GM19468 (cell line): Measurements from ENCODE around the gene ESPN.
A peak's percentile ranks its signal among the peaks of the same experiment; 100 is the strongest.

Source experiments
- ATAC-seq: cut with Tn5 transposase; IDR thresholded peaks from one replicate; pipeline ENCODE4 v1.9.1; 2021; ENCODE audit warnings: mild to moderate bottlenecking, moderate library complexity, moderate number of reproducible peaks; ENCODE audit not compliant: unreplicated experiment; ENCODE audit errors: extremely low read depth

The ESPN gene

DNA sequence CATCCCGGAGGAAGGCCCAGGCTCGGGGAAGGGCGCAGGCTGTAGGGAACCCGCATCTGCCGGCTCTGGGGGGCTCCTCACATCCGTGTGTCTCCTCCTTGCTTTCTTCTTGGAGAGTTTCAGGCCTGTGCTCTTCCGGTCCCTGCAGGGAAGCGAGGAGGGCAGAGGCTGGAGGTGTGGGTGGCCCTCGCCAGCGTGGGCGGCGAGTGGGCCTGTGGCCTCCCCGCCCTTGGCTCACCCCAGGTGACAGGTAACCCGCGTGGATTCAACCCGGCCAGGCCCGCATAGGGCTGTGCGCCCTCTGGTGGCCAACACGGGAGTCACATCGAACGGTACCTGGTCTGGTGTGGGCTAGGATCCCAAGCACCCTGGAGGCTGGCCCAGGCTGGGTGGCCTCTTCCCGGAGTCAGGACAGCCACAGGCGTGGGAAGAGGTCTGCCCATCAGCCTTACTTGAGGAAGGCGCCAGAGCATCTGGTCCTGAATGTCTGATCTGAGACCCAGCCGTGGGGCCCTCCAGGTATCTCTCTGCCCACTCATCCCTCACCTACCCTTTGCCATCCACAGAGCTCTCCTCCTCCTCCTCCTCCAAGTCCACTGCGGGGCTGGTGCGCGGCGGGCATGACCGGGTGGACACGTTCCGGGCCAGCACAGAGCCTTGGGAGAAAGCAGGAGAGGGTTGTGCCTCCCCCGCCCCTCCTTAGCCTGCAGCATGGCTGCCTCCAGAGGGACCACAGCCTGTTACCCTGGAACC, 51.0 kb downstream of the ESPN start:
- no peak for ATAC-seq

- no peak for ATAC-seq
These were observed 51.9 kb downstream of the ESPN start for GRCh38 chr1:6476483-6476882.

DNA sequence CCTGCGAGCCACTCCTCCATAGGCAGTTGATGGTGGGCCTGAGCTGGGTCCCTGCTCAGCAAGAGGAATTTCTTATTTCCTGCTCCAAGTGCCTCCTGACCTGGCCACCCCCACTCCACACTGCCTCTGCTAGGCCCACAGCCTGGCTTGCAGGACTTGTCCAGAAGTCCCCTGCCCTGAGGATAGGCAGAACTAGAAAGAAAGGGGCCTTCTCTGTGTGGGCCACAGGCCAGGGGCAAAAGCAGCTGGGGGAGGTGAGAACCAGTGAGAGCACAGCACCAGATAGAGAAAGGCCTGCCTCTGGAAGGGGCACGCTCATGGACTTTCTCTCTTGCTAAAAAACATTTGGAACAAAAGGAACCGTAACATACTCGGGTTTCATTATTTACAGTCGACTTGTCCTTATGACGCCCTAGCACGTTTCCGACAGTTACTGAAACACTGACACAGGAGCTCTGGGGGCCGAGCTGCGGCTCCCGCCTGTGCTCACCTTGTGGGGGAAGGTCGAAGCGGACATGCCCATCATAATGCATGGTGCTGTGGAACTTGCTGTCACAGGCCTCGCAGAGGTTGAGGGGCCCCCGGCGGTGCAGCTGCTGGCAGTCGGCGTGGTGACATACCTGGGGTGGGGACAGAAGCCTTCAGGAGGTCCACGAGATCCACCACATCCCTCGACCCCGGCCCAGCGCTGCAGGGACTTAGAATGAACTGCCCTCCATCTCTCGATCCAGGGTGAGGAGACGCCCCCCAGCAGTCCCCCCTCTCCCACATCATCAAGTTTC, 52.7 kb downstream of the ESPN start:
- no peak for ATAC-seq

GRCh38 chr1:6481820-6482219, 57.2 kb downstream of the ESPN start:
- no peak for ATAC-seq

GRCh38 chr1:6483017-6483760, 58.6 kb downstream of the ESPN start:
- no peak for ATAC-seq

DNA sequence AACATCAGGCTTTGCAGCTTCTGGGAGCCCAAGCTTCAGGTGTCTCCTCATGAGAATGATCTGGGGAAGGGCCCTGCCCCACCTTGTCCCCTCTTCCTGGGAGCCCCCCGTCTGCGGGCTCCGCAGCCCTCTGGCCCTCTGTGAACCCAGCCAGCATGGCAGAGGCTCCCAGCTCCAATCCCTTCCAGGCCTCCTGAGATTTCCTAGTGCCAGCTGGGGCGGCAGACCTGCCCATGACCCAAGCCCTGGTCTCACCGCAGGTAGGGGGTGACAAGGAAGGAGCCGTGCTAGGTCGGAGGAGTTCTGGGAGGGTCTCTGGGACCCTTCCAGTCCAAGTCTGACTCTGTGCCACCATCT, 59.2 kb downstream of the ESPN start:
- ATAC-seq = no peak

GRCh38 chr1:6484826-6485167, 60.2 kb downstream of the ESPN start:
- ATAC-seq = no peak

DNA sequence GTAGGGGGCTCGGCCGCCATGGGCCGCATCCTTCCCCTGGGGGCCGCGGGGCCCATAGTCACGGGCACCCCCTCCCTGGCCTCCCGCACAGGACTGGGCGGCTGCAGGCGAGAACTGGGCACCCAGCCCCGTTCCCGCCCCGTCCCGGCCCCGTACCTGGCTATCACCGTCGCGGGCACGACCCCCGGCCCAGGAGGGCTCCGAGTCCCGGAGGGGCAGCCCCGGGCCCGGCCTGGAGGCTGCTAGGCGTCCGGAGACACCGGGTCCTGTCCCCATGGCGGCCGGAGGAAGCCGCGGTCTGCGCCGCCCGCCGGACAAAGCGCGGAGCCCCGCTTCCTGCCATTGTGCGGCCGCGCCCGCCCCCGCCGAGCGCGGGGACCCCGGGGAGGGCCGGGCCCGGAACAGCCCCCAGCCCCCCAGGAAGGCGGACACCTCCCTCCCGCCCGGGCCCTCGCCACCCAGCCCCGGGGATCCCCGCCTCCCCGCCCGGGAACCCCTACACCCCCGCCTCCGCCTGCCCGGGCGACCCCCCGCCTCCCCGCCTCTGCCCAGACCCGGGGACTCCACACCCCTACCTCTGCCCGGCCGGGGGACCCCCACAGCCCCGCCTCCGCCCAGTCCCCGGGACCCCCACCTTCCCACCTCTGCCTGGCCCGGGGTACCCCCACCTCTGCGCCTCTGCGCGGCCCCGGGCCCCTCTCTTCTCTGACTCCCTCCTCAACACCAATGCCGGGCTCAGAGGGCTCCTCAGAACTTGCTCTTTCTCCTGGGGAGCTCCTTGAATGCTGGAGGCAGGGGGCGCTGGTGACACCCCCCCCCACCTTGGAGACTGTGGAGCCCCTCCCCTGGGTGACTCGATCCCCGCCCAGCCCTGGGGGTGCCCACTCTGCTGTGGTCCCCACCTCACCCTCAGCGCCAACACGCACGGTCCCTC, 60.9 kb downstream of the ESPN start:
- ATAC-seq = no peak

GRCh38 chr1:6486433-6487011, 61.9 kb downstream of the ESPN start:
- no peak for ATAC-seq

- ATAC-seq = no peak
These were observed 63.4 kb downstream of the ESPN start for GRCh38 chr1:6487804-6488484.

DNA sequence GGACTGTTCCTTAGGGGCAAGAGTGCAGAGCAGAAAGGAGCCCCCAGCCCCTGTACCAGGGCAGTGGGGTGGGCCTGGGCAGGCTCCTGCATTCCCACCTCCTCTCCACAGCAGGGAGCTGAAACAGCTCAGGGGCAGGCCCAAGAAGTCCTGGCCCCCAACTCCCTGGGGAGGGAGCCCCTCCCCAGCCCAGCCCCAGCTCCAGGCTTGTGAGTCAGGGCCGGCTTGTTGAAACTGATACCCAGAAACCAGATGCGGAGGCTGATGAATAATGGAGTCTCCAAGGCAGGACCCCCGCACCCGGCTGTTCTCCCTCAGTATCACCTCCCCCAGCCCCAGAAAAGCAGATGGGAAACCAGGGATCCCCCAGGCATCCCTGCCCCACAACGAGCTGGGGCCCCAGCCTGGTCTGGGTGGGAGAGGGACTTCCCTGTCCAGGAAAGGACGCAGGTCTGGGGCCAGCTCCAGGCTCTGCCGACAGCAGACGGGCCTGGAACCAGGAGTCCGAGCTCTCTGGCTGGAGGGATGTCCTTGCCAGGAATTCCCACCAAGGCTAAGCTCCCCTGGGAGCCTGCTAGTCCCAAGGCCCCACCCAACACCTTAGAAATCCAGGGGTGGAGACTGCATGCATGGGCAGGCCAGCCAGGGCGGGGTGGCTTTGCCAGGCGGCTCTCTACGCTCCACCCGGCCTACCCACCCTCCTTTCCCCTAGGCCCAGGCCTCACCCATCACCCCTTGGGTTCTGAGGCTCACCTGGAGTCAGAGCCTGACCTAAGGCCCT, 64.2 kb downstream of the ESPN start:
- ATAC-seq = no peak

DNA sequence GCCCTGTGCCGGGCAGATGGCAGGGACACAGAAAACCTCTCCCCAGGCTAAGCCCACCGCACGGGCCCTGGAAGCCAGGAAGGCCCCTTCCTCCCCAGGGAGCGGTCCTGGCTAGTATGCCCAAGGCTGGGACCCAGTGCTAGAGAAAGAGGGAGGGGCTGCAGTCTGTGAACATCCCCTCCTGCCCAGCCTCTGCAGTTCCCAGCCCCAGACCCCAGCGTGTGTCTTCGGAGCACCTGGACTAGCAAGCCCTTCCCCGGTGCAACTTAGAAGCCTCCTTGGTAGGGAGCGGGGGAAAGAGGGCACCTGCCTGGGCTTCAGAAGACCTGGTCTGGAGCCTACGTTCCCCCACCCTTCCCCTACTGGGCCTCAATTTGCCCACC, 64.8 kb downstream of the ESPN start:
- ATAC-seq = no peak

GRCh38 chr1:6489799-6490180, 65.2 kb downstream of the ESPN start:
- peak; percentile 40 for ATAC-seq

DNA sequence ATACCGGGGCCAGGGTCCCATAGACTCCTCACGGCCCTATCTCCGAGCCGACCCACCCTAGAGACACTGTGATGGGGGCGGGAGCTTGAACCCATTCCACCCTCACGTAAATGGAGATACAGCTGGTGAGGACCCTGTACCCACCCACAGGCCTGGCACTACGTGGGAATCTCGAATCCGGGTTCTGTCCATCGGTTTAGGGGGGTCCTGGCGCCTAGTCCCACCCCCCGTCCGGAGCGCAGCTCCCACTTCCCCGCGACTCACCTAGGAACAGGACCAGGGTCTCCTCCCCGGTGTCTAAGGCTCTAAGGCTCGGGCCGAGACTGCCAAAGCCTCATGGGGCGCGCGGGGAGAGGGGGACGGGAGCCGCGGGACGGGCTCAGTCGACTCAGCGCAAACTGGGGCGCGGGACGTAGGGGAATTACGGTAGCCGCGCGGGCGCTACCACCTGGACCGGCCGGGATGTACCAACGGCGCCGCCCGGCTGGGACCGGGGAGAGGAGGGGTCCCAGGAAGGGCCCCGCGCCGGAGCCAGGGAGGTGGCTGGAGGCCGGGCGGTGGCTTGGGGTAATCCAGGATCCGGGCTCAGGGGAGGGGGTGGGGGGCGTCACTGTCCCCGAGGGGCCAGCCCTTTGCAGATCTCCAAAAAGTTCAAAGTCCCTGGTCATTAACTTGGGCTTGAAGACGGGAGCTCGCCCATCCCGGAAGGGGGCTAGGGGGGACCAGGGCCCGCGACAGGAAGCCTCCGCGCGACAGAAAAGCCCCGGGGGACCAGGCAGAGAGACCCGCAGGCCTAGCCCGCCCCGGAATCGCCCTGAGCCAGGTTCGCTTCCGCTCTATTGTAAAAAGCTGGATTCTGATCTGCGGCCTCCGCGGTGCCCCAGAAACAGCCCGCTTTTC, 65.9 kb downstream of the ESPN start:
- ATAC-seq = no peak

DNA sequence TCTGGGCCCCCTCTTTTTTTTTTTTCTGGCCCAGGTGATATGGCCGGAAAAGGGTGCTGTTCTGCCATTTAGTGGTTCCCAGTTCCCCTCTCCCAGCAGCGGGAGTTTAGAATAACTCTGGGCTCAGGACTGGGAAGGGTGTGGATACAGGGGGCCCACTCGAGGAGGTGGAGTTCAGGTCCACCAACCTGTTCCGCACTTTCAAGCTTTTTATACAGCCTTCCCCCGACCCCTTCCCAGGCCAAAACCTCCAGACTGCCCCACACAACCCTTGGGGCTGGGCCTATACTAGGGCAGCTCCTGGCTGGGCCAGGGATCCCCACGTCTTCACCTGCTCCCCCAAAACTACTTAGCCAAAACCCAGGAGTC, 66.5 kb downstream of the ESPN start:
- ATAC-seq = no peak

GRCh38 chr1:6491480-6491962, 66.9 kb downstream of the ESPN start, which contains the start of gene PLEKHG5:
Gene PLEKHG5, minus strand, starts transcription at chr1:6491667. Its CDS starts 14,096 bp downstream, at chr1:6477571.
- no peak for ATAC-seq

GRCh38 chr1:6491966-6492365, 67.4 kb downstream of the ESPN start:
- no peak for ATAC-seq
